Right renal cortex interstitium (tissue), 3 donors: ENCODE data around the gene TBX3. TPM values are rescaled to one million over a fixed set of nuclear protein-coding genes. Genes with fewer than 3 reads are reported as not detected.
"Not testable (repeated sequence)": the region's sequence is repeated elsewhere in the genome, so short reads cannot be mapped to it uniquely, and the experiment has no call there.

Experiments
- DNase-seq, 3 donors: peaks; one replicate each; pipeline ENCODE4 v3.0.0-alpha.2; 2013; ENCODE audit warnings: low read depth in 3 of 3, low spot score in 2 of 3
- polyA plus RNA-seq, 3 donors: library from polyadenylated mRNA; unstranded; fragments of 120-200 nt; gene quantifications; one replicate each; pipeline ENCODE4 v1.2.1, GENCODE V29; 2013; ENCODE audit not compliant: insufficient read length in 3 of 3

Gene TBX3
- 10 to 100 TPM; 60.0 to 72.6 (median 72.1) TPM for polyA plus RNA-seq

GRCh38 chr12:114684098-114684869 lies at the start of gene TBX3:
Gene TBX3, minus strand, starts transcription at chr12:114684175. Its CDS starts 975 bp downstream, at chr12:114683200.
- peak; percentile 92 to 95 (median 93) for DNase-seq

DNA sequence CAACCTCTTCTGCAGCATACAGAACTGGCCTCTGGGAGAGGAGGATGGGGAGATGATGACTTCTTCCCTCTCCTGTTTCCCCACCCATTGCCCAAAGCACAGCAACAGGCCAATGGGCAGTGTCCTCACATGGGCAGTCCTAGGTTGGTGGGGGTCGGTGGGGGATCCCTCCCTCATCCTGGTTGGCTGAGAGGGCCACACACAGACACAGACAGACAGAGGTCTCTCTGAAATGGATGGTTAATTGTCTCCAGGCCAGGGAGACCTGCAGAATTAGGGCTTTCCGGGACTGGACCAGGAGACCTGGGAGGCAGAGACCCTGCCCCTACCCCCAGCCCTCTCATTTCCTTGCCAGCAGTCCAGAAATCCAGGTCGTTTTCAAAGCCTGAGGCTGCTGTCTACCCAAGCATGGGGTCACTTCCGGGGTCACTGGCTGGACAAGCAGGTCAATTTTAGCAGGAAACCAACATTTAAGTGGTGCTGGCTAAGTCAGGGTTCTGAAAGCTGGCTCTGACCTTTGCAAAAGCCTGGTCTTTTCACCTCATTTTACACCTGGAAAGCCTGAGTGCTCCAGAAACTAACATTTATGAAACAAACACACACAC lies 48.6 kb upstream of the TBX3 start:
- no peak for DNase-seq

- no peak for DNase-seq
These were observed 45.8 kb upstream of the TBX3 start for GRCh38 chr12:114729731-114730130.

- DNase-seq = no peak
These were observed 42.2 kb upstream of the TBX3 start for GRCh38 chr12:114726092-114726710.

DNA sequence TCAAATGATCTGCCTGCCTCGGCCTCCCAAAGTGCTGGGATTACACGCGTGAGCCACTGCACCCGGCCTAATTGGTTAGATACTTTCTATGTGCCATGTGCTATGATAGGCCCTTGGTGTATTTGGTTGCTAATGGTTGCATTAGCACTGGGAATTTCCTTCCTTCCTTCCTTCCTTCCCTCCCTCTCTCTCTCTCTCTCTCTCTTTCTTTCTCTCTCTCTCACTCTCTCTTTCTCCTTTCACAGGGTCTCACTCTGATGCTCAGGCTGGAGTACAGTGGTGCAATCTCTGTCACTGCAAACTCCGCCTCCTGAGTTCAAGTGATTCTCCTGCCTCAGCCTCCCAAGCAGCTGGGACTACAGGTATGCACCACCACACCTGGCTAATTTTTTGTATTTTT lies 38.2 kb upstream of the TBX3 start:
- not testable (repeated sequence) for DNase-seq

DNA sequence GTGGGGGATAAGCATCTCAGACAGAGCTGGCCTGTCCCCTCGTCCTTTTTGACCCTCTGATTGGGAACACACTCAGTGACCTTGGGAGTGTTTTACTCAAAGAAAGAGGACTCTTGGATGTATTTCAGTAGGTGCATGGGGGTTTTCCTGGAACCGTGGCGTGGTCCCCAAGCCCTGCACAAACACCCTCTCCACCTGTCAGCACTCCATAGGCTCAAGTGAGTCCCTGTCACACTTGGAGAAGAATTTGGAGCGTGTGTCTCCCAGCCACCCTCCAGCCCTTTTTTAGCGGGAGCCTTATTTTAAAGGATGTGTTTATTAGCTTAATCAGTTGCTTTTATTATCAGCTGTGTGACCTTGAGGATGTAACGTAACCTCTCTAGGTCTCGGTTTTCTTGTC lies 37.3 kb upstream of the TBX3 start:
- DNase-seq = no peak

- no peak for DNase-seq
These were observed 29.7 kb upstream of the TBX3 start for GRCh38 chr12:114713466-114714215.

GRCh38 chr12:114711689-114712152 lies 27.7 kb upstream of the TBX3 start:
- DNase-seq = no peak

- no peak for DNase-seq
These were observed 26.2 kb upstream of the TBX3 start for GRCh38 chr12:114710151-114710550.

GRCh38 chr12:114709112-114709511 lies 25.1 kb upstream of the TBX3 start:
- no peak for DNase-seq

GRCh38 chr12:114708598-114708997 lies 24.6 kb upstream of the TBX3 start:
- not testable (repeated sequence) for DNase-seq

DNA sequence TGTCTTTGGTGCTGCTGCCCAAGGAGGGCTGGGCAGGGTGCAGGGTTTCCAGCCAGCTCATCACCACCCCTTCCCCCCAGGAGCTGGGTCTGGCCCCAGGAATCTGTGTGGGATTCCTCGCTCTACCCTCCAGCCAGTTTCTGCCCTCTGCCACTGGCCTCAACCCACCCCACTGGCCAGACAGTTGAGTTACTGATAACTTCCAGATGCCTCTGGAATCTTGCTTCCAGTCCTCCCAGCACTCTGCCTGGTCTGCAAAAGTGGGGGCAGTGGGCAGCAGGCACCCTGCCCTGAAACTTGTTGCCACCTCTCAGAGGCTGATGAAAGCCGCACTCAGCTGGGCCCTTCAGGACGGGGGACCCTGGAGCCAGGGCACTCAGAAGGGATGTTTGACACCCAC lies 20.1 kb upstream of the TBX3 start:
- no peak for DNase-seq

GRCh38 chr12:114703060-114703493 lies 19.1 kb upstream of the TBX3 start:
- DNase-seq = no peak

GRCh38 chr12:114702462-114702861 lies 18.5 kb upstream of the TBX3 start:
- DNase-seq = no peak

DNA sequence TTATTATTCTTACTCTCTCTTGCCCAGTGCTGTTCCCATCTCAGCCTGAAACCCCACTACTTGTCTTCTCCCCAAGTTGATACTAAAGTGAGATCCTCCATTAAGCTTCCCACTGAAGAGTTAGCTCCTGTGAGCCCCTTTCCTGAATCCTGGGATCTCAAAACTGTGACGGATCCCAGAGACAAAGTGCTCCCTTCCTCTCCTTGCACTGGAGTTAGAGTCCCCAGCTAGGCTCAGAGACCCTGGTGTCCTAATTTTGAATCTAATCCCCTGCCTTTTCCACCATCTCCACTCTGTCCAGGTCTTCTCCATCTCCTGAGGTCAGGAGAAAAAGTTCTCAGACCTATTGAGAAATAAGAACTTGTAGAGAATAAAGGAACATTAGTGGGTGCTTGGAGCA lies 17.6 kb upstream of the TBX3 start:
- no peak for DNase-seq

DNA sequence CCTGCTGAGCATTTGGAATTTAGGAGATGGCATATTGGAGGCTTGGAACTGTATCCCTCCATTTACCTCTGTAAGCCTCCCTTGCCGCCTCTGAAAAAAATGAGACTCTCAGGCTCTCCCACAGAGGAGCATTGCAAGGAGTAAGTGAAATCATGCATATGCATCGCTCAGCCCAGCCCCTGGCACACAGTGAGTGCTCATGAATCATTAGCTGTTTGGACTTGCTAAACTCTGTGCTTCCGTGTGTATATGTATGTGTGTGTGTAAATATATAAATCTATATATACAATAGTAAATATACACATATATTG lies 17.1 kb upstream of the TBX3 start:
- no peak for DNase-seq

- DNase-seq = no peak
These were observed 16.6 kb upstream of the TBX3 start for GRCh38 chr12:114700392-114701103.

DNA sequence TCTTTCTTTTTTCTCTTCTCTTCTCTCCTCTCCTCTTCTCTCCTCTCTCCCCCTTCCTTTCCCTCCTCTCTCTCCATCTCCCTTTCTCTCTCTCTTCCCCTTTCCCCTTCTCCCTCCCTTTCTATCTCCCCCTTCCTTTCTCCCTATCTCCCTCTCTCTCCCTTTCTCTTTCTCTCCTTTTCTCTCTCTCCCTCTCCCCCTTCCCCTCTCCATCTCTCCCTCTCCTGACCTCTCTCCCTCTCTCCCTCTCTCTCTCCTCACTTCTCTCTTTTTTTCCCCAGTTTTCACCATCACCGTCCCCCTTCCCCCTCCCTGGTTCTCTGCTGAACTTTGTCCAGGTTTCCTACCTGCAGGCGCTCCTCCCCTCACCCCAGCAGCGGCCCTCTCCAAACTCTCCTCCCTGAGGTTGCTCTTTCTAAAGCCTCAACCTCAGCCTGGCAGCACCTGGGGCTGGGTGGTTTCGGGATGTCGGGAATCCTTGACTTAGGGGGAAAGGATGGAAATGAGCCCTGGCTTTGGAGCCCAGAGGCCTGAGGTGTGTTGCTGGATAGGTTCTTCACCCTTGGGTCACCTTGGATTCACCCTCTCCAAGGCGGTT lies 14.7 kb upstream of the TBX3 start:
- DNase-seq = no peak

GRCh38 chr12:114697741-114698565 lies 14.0 kb upstream of the TBX3 start:
- no peak for DNase-seq
